Tibial nerve (tissue), 4 donors: ENCODE data around the gene CTAGE8. TPM values are rescaled to one million over a fixed set of nuclear protein-coding genes. Genes with fewer than 3 reads are reported as not detected.
"Not testable (repeated sequence)": the region's sequence is repeated elsewhere in the genome, so short reads cannot be mapped to it uniquely, and the experiment has no call there.

Experiments
- DNase-seq, 2 donors: peaks; one replicate each; pipeline ENCODE4 v3.0.0-alpha.2; 2019; ENCODE audit warnings: low spot score in 2 of 2
- H3K27ac ChIP-seq, 4 donors: fragments of 200-600 bp; sonication (generic) in 3 of 4; one replicate each; pipeline ENCODE4 v1.5.1; 2017 to 2019; ENCODE audit warnings: mild to moderate bottlenecking in 1 of 4
- H3K27me3 ChIP-seq, 2 donors: fragments of 200-600 bp; sonication (generic) in 1 of 2; one replicate each; pipeline versions ENCODE4 v1.5.1 to v1.6.0; 2017 to 2019
- H3K36me3 ChIP-seq, 3 donors: fragments of 200-600 bp; sonication (generic); one replicate each; pipeline ENCODE4 v1.5.1; 2018 to 2019
- H3K4me1 ChIP-seq, 4 donors: fragments of 200-600 bp; sonication (generic) in 3 of 4; one replicate each; pipeline ENCODE4 v1.5.1; 2017 to 2019
- H3K4me3 ChIP-seq, 4 donors: fragments of 200-600 bp; sonication (generic) in 3 of 4; one replicate each; pipeline ENCODE4 v1.5.1; 2017 to 2019; ENCODE audit warnings: mild to moderate bottlenecking in 1 of 4, moderate library complexity in 1 of 4
- H3K9me3 ChIP-seq, 4 donors: fragments of 200-600 bp; sonication (generic) in 3 of 4; one replicate each; pipeline ENCODE4 v1.5.1; 2017 to 2019
- POLR2A ChIP-seq, 2 donors: fragments of 450-650 bp; IDR thresholded peaks; one replicate each; pipeline ENCODE4 v1.6.1; 2017; ENCODE audit warnings: antibody characterized with exemption in 2 of 2, mild to moderate bottlenecking in 2 of 2, moderate library complexity in 2 of 2
- WGBS, 2 donors: methylation state at CpG; one replicate each; pipeline ENCODE4 v1.1.5; 2018; 5-methylcytosine and 5-hydroxymethylcytosine counted together
- total RNA-seq, 4 donors: library from RNA; depleted of rRNA; stranded (reverse); fragments of >200 nt; gene quantifications; one replicate each; pipeline ENCODE4 v1.1.0, GENCODE V29; 2016

The CTAGE8 gene
- total RNA-seq, 4 donors from 2014 or later: 0.60 to 1.8 (median 1.5) TPM; not detected in 1

GRCh38 chr7:144287171-144287784 is 18.2 kb upstream of the CTAGE8 start:
- WGBS, 2 donors: no CpG with 5 or more reads among the region's 3 CpGs
- not testable (repeated sequence) for H3K27me3 ChIP-seq, H3K4me1 ChIP-seq, H3K27ac ChIP-seq, DNase-seq, H3K4me3 ChIP-seq, H3K36me3 ChIP-seq, H3K9me3 ChIP-seq

- H3K27ac ChIP-seq, H3K36me3 ChIP-seq, H3K27me3 ChIP-seq, H3K4me3 ChIP-seq, DNase-seq, H3K9me3 ChIP-seq, H3K4me1 ChIP-seq: not testable (repeated sequence)
- WGBS, 2 donors: no CpG with 5 or more reads among the region's 6 CpGs
Measured at GRCh38 chr7:144283716-144284115, 14.6 kb upstream of the CTAGE8 start.

GRCh38 chr7:144282490-144282889 is 13.4 kb upstream of the CTAGE8 start:
- not testable (repeated sequence) for H3K9me3 ChIP-seq, H3K4me1 ChIP-seq, H3K36me3 ChIP-seq, H3K4me3 ChIP-seq, H3K27me3 ChIP-seq, H3K27ac ChIP-seq
- 84% methylated on average over 2 to 4 of the region's 4 CpGs for WGBS, 2 donors
- peak in 1 of 2 donors; percentile 6 for DNase-seq

GRCh38 chr7:144281981-144282380 is 12.9 kb upstream of the CTAGE8 start:
- H3K36me3 ChIP-seq, H3K27ac ChIP-seq, H3K4me3 ChIP-seq, H3K4me1 ChIP-seq, H3K27me3 ChIP-seq, DNase-seq, H3K9me3 ChIP-seq: not testable (repeated sequence)
- no CpG with 5 or more reads among the region's 8 CpGs for WGBS, 2 donors

- not testable (repeated sequence) for H3K4me3 ChIP-seq, H3K27me3 ChIP-seq, H3K9me3 ChIP-seq, H3K36me3 ChIP-seq, H3K27ac ChIP-seq, H3K4me1 ChIP-seq, DNase-seq
- 95 to 97% methylated on average over 3 of the region's 6 CpGs for WGBS, 2 donors
Measured at GRCh38 chr7:144280010-144280409, 10.9 kb upstream of the CTAGE8 start.

- WGBS, 2 donors: 91 to 100% methylated on average over 4 to 6 of the region's 6 CpGs
- H3K27me3 ChIP-seq, H3K4me3 ChIP-seq, H3K36me3 ChIP-seq, H3K9me3 ChIP-seq, DNase-seq, H3K27ac ChIP-seq, H3K4me1 ChIP-seq: not testable (repeated sequence)
Measured at GRCh38 chr7:144275281-144275680, 6.2 kb upstream of the CTAGE8 start.

- not testable (repeated sequence) for H3K4me3 ChIP-seq, H3K9me3 ChIP-seq, DNase-seq, H3K4me1 ChIP-seq, H3K27ac ChIP-seq, H3K36me3 ChIP-seq, H3K27me3 ChIP-seq
- WGBS, 2 donors: 92 to 93% methylated on average over 2 to 7 of the region's 7 CpGs
Measured at GRCh38 chr7:144264692-144265091, 4.4 kb downstream of the CTAGE8 start, which contains the start of gene OR2A7. OR2A7 (minus strand) TSS chr7:144264792; CDS start chr7:144259628, 5,164 bp downstream.

GRCh38 chr7:144262128-144262527 is 7.0 kb downstream of the CTAGE8 start:
- not testable (repeated sequence) for DNase-seq, H3K4me3 ChIP-seq, H3K27ac ChIP-seq, H3K36me3 ChIP-seq, H3K9me3 ChIP-seq, H3K27me3 ChIP-seq, H3K4me1 ChIP-seq
- no CpG with 5 or more reads among the region's 2 CpGs for WGBS, 2 donors

- WGBS, 2 donors: no CpG with 5 or more reads among the region's 14 CpGs
- not testable (repeated sequence) for DNase-seq, H3K9me3 ChIP-seq
Measured at GRCh38 chr7:144259067-144259466, 10.0 kb downstream of the CTAGE8 start.

GRCh38 chr7:144256112-144256511 is 13.0 kb downstream of the CTAGE8 start:
- no peak for TF ChIP-seq POLR2A (IDR thresholded peaks at IDR 0.05)
- Histone ChIP-seq H3K27me3 (no peaks in the 10 kb centered on the region), H3K4me1 (no peaks in the 10 kb centered on the region), H3K9me3 (no peaks in the 10 kb centered on the region), H3K36me3 (no peaks in the 10 kb centered on the region), H3K27ac (no peak overlapping the region), H3K4me3 (no peak overlapping the region)
- 80 to 83% methylated on average over 3 of the region's 3 CpGs for WGBS, 2 donors
- DNase-seq: no peak

More at GRCh38 chr7:144259067-144259466, 10.0 kb downstream of the CTAGE8 start:
- H3K36me3 ChIP-seq, H3K27ac ChIP-seq, H3K4me3 ChIP-seq, H3K4me1 ChIP-seq, H3K27me3 ChIP-seq: not testable (repeated sequence)
